Measurements from ENCODE around the gene TMEM139. TPM values are rescaled to one million over a fixed set of nuclear protein-coding genes. Genes with fewer than 3 reads are reported as not detected.

The TMEM139 gene
- total RNA-seq, 1 experiment from 2014 or later, result 0.85 TPM

GRCh38 chr7:143304938-143305337 lies 20.2 kb downstream of the TMEM139 start:
- no peak overlapping the region for H3K27ac Mint-ChIP-seq
- H4K91ac ChIP-seq (ENCODE audit: insufficient read length, low read depth, low read length), result no peak overlapping the region
- H3K4ac ChIP-seq (ENCODE audit: low read depth, low read length), result no peak overlapping the region
- no peaks in the 10 kb centered on the region; the same call in 1 of the 2 replicates for H3K27me3 Mint-ChIP-seq (ENCODE audit: low read depth)
- H2BK5ac ChIP-seq (ENCODE audit: insufficient read length, low read length), result no peak overlapping the region
- no peaks in the 10 kb centered on the region for H3K23me2 ChIP-seq (ENCODE audit: insufficient read length, low read depth, low read length, poor library complexity, severe bottlenecking)
- H3K27me3 ChIP-seq (ENCODE audit: insufficient read depth, low read length), result no peaks in the 10 kb centered on the region
- H4K5ac ChIP-seq (ENCODE audit: insufficient read length, low read depth, low read length), result no peak overlapping the region
- H3K79me2 ChIP-seq (ENCODE audit: insufficient read depth, low read length), result no peaks in the 10 kb centered on the region
- TF ChIP-seq CTCF (conservative IDR thresholded peaks at IDR 0.05), result no peak
- H3K4me3 Mint-ChIP-seq, result no peak overlapping the region
- peaks cover 64 to 89% (median 87%) of the 10 kb centered on the region in 3 experiments for H3K36me3 Mint-ChIP-seq (ENCODE audit: insufficient read depth in 1 of 3, low read depth in 3 of 3)
- H3K27ac ChIP-seq (ENCODE audit: insufficient read length, low read depth, low read length), result no peak overlapping the region
- no peak for DNase-seq
- no peak overlapping the region for H2AFZ ChIP-seq (ENCODE audit: low read length)
- H3K4me1 ChIP-seq (ENCODE audit: insufficient read depth, low read length), result no peaks in the 10 kb centered on the region
- H3K9me3 Mint-ChIP-seq, result no peaks in the 10 kb centered on the region
- H3K18ac ChIP-seq (ENCODE audit: insufficient read length, low read depth, low read length), result no peak overlapping the region
- no peak overlapping the region for H2AK5ac ChIP-seq (ENCODE audit: insufficient read length, low read length)
- no peak overlapping the region for H2BK120ac ChIP-seq (ENCODE audit: low read depth, low read length, poor library complexity, severe bottlenecking)
- H3K23ac ChIP-seq (ENCODE audit: insufficient read length, low read depth, low read length), result no peak overlapping the region
- H3K4me1 Mint-ChIP-seq, result no peaks in the 10 kb centered on the region
- H3K4me2 ChIP-seq (ENCODE audit: insufficient read depth, insufficient read length, low read length), result no peak overlapping the region
- WGBS (ENCODE audit: extremely low coverage, insufficient read length, low lambda C conversion rate), result no CpG with 5 or more reads among the region's 6 CpGs
- H3K56ac ChIP-seq (ENCODE audit: insufficient read length, low read depth, low read length), result no peak overlapping the region
- H3K14ac ChIP-seq (ENCODE audit: insufficient read depth, low read length), result no peak overlapping the region
- H3K79me1 ChIP-seq (ENCODE audit: insufficient read depth, low read depth, low read length, poor library complexity, severe bottlenecking), result no peaks in the 10 kb centered on the region
- H3T11ph ChIP-seq (ENCODE audit: low read length), result no peak overlapping the region
- no peaks in the 10 kb centered on the region for H3K9me3 ChIP-seq (ENCODE audit: control insufficient read depth, low read depth, low read length)
- H4K20me1 ChIP-seq (ENCODE audit: control insufficient read depth, insufficient read depth, insufficient read length), result no peaks in the 10 kb centered on the region
- H2BK20ac ChIP-seq (ENCODE audit: low read depth, low read length, poor library complexity, severe bottlenecking), result no peak overlapping the region
- no peak overlapping the region for H3K9ac ChIP-seq (ENCODE audit: extremely low read depth, insufficient read length, low read length)
- H4K8ac ChIP-seq (replicated peaks; ENCODE audit: insufficient read length, low read depth, low read length), result no peak overlapping the region
- H2BK15ac ChIP-seq (ENCODE audit: low read depth, low read length), result no peak overlapping the region
- H2BK12ac ChIP-seq (ENCODE audit: insufficient read length, low read depth, low read length), result no peak overlapping the region
